ENCODE data around the gene ABCD1.
"Not testable (repeated sequence)": the region's sequence is repeated elsewhere in the genome, so short reads cannot be mapped to it uniquely, and the experiment has no call there.

ABCD1 gene

DNA sequence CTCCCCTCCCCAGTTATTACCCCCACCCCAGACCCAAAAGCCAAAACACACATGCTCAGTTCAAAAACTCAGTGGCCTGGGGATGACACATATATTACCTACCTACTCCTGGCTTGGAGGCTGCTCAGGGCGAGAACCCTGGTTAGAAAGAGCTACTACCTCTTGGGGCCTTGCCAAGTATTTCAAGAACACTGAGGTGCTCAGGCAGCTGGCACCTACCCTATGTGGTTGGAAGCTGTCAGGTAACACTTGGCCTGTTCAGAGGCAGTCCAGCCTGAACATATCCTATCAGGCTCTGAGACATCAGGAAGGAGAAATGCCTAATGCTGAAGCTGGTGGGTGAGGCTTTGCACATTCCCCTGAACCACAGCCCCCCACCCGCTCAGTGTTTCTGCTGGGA lies 5.4 kb upstream of the ABCD1 start:
- Mint-ChIP-seq H3K36me3 (ENCODE audit: low read depth) (peaks cover 23% of the 10 kb centered on the region), H3K27ac (no peak overlapping the region), H3K4me3 (no peak overlapping the region), H3K9me3 (no peaks in the 10 kb centered on the region), H3K4me1 (peaks cover 16% of the 10 kb centered on the region), H3K27me3 (no peaks in the 10 kb centered on the region)
- DNase-seq = no peak
- ATAC-seq = no peak

DNA sequence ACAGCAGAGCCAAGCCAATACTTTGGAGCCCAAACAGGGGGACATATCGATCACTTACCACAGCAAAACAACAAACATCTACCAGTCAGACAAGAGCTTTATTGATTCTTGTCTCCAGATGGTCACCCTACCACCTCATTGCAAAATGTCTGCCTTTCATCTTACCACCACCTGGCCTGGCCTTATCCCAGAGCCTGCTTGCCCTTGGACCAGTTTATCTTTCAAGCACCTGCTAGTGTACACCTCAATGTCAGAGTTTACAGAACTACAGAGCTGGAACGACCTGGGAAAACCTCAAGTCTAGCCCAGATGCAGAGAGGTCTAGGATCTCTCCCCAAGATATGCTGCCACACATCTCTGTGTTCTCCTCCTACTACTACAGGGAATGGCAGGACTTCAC lies 5.0 kb upstream of the ABCD1 start:
- Mint-ChIP-seq H3K4me1 (peaks cover 16% of the 10 kb centered on the region), H3K36me3 (ENCODE audit: low read depth) (peaks cover 22% of the 10 kb centered on the region), H3K27ac (no peak overlapping the region), H3K4me3 (no peak overlapping the region), H3K9me3 (no peaks in the 10 kb centered on the region), H3K27me3 (no peaks in the 10 kb centered on the region)
- DNase-seq = no peak
- ATAC-seq = no peak

DNA sequence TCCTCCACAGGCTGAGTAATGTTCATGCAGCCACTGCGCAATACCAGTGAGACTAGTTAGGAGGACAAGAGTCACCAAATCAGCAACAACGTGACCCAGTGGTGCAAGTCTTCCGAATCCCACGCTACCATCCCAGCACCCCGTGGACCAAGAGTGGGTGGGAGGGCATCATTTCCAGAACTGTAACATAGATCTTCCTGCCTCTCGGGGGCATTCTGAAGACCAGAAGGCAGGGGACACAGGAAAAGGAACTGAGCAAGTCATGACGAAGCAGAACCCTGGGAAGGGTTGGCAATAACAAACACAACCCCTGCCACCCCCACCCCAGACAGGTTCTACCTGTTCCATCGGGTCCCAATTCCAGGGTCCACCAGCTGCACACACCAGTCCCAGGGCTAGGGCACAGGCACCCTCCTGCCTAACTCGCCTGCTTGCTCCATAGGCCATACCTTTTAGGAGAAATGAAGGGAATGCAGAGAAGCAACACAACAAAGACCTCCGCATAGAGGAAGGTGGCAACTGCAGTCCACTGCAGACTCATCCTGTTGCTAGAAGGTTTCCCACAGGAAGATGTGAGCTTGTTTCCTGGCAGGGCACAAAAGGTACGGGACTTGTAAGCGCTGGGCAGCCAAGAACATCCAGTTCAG lies 1.8 kb upstream of the ABCD1 start:
- no peaks in the 10 kb centered on the region for H3K9me3 Mint-ChIP-seq
- ATAC-seq = no peak
- H3K27me3 Mint-ChIP-seq = no peaks in the 10 kb centered on the region
- H3K4me1 Mint-ChIP-seq = peaks cover 28% of the 10 kb centered on the region
- DNase-seq = no peak
- peak overlapping the region; percentile 81 for H3K27ac Mint-ChIP-seq
- peaks cover 16% of the 10 kb centered on the region for H3K36me3 Mint-ChIP-seq (ENCODE audit: low read depth)
- H3K4me3 Mint-ChIP-seq = peak overlapping the region; percentile 87

DNA sequence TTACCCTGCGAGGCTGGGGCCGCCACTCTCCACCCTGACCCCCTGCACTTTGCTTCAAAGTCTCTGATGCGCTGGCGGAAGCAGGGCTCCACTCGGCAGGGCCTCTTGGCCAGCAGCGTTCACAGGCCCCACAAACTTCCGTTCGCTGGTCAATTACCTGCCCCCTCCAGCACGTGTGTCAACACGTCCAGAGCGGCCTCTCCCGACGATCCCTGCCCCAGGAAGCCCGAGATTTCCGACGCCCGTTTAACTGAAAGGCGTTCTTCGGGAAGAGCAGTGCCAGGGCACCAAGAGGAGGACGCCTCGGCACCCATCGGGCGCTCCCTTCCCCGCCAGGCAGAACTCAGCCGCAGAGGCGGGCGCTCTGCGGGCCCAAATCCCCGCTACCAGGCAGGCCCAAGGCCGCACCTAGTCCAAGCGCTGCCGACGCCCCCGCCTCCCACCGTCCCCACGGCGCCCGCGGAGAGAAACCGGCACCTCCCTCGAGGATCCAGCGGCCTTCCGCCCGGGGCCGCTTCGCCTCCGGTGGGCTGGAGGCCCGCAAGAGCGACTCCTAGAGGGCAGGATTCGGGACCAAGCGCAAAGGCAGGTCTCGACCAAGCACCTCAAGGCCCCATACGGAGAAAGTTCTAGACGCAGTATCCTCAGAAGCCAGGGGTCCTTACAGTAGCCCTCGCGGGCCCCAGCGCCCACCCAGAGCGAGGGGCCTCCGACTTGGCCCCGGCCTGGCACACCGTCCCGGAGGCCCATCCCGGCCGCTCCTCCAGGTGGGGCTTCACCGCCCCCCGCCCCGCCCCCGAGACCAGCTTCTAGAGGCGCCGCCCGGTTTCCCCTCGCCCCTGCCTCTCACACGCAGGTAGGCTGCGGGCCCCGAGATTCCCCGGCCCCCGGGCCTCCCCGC lies 1.1 kb upstream of the ABCD1 start:
- ATAC-seq = peak; percentile 37

DNA sequence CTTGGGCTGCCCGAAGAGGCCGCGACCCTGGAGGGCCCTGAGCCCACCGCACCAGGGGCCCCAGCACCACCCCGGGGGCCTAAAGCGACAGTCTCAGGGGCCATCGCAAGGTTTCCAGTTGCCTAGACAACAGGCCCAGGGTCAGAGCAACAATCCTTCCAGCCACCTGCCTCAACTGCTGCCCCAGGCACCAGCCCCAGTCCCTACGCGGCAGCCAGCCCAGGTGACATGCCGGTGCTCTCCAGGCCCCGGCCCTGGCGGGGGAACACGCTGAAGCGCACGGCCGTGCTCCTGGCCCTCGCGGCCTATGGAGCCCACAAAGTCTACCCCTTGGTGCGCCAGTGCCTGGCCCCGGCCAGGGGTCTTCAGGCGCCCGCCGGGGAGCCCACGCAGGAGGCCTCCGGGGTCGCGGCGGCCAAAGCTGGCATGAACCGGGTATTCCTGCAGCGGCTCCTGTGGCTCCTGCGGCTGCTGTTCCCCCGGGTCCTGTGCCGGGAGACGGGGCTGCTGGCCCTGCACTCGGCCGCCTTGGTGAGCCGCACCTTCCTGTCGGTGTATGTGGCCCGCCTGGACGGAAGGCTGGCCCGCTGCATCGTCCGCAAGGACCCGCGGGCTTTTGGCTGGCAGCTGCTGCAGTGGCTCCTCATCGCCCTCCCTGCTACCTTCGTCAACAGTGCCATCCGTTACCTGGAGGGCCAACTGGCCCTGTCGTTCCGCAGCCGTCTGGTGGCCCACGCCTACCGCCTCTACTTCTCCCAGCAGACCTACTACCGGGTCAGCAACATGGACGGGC lies 579 bp downstream of the ABCD1 start:
- no peaks in the 10 kb centered on the region for H3K27me3 Mint-ChIP-seq
- peak; percentile 2 for ATAC-seq
- H3K9me3 Mint-ChIP-seq = no peaks in the 10 kb centered on the region
- peaks cover 25% of the 10 kb centered on the region for H3K4me1 Mint-ChIP-seq
- peaks cover 11% of the 10 kb centered on the region for H3K36me3 Mint-ChIP-seq (ENCODE audit: low read depth)
- no peak for DNase-seq
- H3K4me3 Mint-ChIP-seq = peak overlapping the region; percentile 58
- no peak overlapping the region for H3K27ac Mint-ChIP-seq

More for the DNA sequence above, 1.1 kb upstream of the ABCD1 start:
- Mint-ChIP-seq H3K9me3 (no peaks in the 10 kb centered on the region), H3K36me3 (ENCODE audit: low read depth) (peaks cover 14% of the 10 kb centered on the region), H3K27me3 (no peaks in the 10 kb centered on the region), H3K27ac (peak overlapping the region; percentile 81), H3K4me1 (peaks cover 27% of the 10 kb centered on the region), H3K4me3 (peak overlapping the region; percentile 87)
- DNase-seq = peak; percentile 51

DNA sequence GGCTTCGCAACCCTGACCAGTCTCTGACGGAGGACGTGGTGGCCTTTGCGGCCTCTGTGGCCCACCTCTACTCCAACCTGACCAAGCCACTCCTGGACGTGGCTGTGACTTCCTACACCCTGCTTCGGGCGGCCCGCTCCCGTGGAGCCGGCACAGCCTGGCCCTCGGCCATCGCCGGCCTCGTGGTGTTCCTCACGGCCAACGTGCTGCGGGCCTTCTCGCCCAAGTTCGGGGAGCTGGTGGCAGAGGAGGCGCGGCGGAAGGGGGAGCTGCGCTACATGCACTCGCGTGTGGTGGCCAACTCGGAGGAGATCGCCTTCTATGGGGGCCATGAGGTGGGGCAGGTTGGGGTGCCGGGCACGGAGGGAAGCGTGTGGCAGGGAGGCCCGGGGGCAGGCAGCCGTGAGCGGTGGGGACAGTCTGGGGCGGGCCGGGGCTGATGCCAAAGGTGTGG lies 1.2 kb downstream of the ABCD1 start:
- Mint-ChIP-seq H3K4me3 (peak overlapping the region; percentile 46), H3K36me3 (ENCODE audit: low read depth) (peaks cover 7% of the 10 kb centered on the region), H3K27ac (no peak overlapping the region), H3K4me1 (peaks cover 25% of the 10 kb centered on the region), H3K9me3 (no peaks in the 10 kb centered on the region), H3K27me3 (no peaks in the 10 kb centered on the region)
- DNase-seq (no peak), ATAC-seq (no peak)

DNA sequence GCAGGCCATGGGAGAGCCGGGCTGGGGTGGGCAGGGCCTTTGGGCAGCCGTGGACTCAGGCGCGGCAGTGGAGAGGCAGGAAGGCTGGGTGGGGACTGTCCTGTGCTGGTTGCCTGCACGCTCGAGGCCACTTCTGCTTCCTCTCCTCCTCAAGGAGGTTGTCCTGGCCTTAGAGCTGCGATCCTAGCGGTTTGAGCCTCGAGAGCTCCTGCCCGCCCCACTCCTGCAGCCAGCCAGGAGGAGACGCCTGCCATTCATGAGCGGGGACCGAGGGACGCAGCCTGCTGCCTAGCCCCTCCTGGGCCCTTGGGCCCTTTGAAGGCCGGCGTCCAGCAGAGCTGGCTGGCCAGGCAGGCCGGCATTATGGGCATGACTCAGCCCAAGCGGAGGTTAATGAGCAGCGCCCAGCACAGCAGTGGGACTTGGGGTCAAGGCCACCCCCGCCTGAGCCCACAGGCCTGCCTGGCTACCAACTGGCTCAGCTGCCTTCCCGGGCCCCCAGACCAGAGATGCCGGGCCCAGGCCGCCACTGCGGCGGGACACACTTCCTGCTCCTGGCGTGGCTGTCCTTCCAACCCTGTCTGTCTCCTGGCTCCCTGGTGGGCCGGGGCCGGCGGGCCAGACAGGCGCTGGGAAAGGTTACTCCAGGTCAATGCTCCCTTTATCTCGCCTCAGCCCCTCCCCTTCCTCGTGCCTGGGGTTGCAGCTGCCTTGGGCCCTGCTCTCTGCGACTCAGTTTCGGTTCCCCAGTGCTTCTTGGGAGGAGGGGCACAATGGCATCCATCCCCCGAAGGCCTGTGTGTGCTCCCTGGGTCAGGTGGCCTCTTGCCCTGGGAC lies 1.8 kb downstream of the ABCD1 start:
- H3K27ac Mint-ChIP-seq = peak overlapping the region; percentile 42
- H3K4me1 Mint-ChIP-seq = peaks cover 31% of the 10 kb centered on the region
- peaks cover 10% of the 10 kb centered on the region for H3K36me3 Mint-ChIP-seq (ENCODE audit: low read depth)
- H3K4me3 Mint-ChIP-seq = peak overlapping the region; percentile 38
- ATAC-seq (no peak), DNase-seq (peak; percentile 40)
- H3K9me3 Mint-ChIP-seq = no peaks in the 10 kb centered on the region
- H3K27me3 Mint-ChIP-seq = no peaks in the 10 kb centered on the region

DNA sequence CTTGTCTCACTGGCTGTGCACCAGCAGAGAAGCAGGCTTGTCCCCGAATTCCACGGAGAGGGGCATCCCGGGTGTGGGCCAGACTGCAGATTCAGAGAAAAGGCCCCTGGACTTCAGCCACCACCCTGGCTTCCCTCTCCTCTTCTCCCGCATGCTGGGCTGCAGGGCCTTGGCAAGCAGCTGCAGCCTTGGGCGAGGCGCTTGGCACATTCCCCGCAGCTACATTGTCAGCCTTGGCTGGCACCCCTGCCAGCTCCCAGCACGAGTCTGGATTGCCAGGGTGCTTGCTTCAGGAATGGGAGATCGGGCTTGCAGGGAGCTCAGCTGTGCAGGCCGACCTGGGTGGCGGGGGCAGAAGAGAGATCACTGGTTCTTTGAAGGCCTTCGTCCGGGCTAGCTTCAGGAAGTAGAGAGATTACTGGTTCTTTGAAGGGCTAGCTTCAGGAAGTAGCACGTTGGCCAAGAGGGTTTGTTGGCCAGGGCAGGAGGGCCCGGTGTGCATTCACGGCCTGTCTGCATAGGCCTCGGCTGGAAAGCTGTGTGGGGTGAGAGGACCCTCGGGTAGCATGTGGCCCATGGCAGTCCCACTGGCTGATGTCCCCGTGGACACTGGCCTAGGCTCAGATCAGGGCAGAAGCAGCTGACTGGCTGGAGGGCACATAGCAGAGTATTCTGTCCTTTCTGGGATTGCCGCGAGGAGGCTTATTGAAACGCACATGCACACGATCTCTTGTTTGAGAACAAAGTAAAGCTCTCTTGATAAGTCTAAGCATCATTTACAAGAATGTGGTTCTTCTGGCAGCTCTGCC lies 2.7 kb downstream of the ABCD1 start:
- ATAC-seq (no peak), DNase-seq (no peak)
- Mint-ChIP-seq H3K27me3 (no peaks in the 10 kb centered on the region), H3K36me3 (ENCODE audit: low read depth) (peaks cover 12% of the 10 kb centered on the region), H3K4me3 (peak overlapping the region; percentile 38), H3K27ac (peak overlapping the region; percentile 42), H3K9me3 (no peaks in the 10 kb centered on the region), H3K4me1 (peaks cover 31% of the 10 kb centered on the region)

DNA sequence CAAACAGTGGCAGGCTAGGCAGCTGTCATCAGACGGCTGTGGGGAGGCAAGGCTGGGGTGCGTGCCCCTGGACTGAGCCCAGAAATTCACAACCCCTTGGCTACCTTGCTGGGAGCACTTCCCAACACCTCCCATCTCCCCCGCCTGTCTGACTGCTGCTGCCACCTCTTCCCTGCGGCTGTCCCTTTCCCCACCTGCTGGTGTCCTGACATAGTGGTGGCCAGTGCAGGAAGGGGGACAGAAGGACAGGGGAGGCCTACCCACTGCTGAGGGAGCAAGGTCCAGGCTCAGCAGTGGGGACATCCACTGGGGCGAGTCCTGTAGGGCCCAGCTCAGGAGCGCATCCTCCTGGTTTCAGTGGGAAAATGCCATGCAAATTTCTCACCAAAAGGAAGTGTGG lies 3.4 kb downstream of the ABCD1 start:
- no peak for DNase-seq
- H3K27me3 Mint-ChIP-seq = no peaks in the 10 kb centered on the region
- peaks cover 10% of the 10 kb centered on the region for H3K36me3 Mint-ChIP-seq (ENCODE audit: low read depth)
- H3K9me3 Mint-ChIP-seq = no peaks in the 10 kb centered on the region
- H3K4me1 Mint-ChIP-seq = peaks cover 26% of the 10 kb centered on the region
- H3K27ac Mint-ChIP-seq = no peak overlapping the region
- H3K4me3 Mint-ChIP-seq = no peak overlapping the region
- no peak for ATAC-seq

DNA sequence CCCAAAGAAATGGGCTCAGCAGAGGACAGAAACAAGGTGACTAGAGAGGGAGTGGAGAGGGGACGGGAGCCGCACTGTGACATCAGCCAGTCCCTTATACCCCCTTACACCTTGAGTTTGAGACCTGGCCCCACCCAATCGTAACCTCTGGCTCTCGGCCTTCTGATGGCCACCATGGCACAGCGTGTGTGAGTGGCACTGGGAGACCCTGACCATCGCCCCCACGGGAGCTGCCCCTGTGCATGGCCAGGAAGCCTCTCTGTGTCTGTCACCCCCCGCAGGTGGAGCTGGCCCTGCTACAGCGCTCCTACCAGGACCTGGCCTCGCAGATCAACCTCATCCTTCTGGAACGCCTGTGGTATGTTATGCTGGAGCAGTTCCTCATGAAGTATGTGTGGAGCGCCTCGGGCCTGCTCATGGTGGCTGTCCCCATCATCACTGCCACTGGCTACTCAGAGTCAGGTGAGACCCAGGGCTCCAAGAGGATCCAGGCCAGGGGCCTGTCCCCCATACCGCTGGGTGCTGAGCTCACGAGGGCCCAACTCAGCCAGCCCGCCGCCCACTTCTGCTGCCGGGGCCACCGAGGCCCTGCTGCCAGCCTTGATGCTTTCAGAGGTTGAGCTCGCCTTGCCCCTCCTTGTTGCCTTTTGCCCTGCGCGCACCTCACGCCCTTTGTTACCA lies 4.4 kb downstream of the ABCD1 start:
- no peak overlapping the region for H3K27ac Mint-ChIP-seq
- peaks cover 26% of the 10 kb centered on the region for H3K4me1 Mint-ChIP-seq
- H3K36me3 Mint-ChIP-seq (ENCODE audit: low read depth) = peaks cover 10% of the 10 kb centered on the region
- no peaks in the 10 kb centered on the region for H3K27me3 Mint-ChIP-seq
- H3K4me3 Mint-ChIP-seq = no peak overlapping the region
- no peak for ATAC-seq
- no peak for DNase-seq
- no peaks in the 10 kb centered on the region for H3K9me3 Mint-ChIP-seq

DNA sequence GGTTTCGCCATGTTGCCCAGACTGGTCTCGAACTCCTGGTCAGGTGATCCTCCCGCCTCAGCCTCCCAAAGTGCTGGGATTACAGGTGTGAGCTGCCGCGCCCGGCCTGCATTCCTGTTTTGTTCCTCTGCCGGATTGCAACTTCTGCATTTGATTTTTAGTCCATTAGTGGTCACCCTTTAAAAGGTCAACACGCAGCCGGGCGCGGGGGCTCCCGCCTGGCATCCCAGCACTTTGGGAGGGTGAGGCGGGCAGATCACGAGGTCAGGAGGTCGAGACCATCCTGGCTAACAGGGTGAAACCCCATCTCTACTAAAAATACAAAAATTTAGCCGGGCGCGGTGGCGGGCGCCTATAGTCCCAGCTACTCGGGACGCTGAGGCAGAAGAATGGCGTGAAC lies 5.5 kb downstream of the ABCD1 start:
- not testable (repeated sequence) for H3K36me3 Mint-ChIP-seq (ENCODE audit: low read depth); H3K9me3 Mint-ChIP-seq; H3K27me3 Mint-ChIP-seq; ATAC-seq; H3K4me3 Mint-ChIP-seq; H3K27ac Mint-ChIP-seq; DNase-seq
- peaks cover 31% of the 10 kb centered on the region for H3K4me1 Mint-ChIP-seq

DNA sequence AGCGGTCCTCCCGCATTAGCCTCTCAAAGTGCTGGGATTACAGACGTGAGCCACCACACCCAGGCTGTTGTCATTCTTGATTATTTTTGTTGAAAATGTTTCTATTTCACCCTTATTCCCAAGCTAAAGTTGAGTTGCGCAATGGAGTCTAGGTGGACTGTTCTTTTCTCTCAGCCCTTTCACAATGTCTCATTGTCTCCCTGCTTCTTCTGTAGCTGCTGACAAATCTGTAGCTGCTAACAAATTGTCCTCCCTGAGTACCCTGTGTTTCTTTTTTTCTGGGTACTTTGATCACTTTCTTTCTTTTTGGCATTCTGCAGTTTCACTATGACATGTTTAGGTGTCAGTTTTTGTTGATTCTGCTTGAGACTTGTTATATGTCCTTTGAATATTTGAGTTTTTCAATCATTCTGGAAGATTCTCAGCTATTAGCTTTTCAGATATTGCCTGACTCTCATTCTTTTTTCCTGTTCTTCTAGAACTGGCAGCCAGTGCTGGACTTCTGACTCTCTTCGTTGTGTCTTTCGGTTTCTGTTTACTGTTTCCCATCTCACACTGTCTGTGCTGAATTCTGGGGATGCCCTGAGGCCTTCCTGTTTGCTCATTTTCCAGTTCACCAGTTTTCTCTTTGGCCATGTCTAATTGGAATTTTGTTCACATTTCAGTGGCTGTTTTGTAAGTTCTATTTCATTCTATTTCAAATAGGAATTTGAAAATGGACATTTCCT lies 6.6 kb downstream of the ABCD1 start:
- H3K27me3 Mint-ChIP-seq = no peaks in the 10 kb centered on the region
- ATAC-seq (no peak), DNase-seq (no peak)
- no peak overlapping the region for H3K4me3 Mint-ChIP-seq
- peak overlapping the region; percentile 40 for H3K27ac Mint-ChIP-seq
- H3K36me3 Mint-ChIP-seq (ENCODE audit: low read depth) = peaks cover 10% of the 10 kb centered on the region
- peaks cover 34% of the 10 kb centered on the region for H3K4me1 Mint-ChIP-seq
- H3K9me3 Mint-ChIP-seq = no peaks in the 10 kb centered on the region
